Uterus (tissue), 2 donors: ENCODE results near the gene LBP.
"Not testable (repeated sequence)": the region's sequence is repeated elsewhere in the genome, so short reads cannot be mapped to it uniquely, and the experiment has no call there.

Source experiments
- POLR2A ChIP-seq, 2 donors: fragments of 450-650 bp; IDR thresholded peaks; one replicate each; pipeline ENCODE4 v1.6.1; 2016; ENCODE audit warnings: antibody characterized with exemption in 2 of 2, mild to moderate bottlenecking in 1 of 2, moderate library complexity in 1 of 2
- TF ChIP-seq, protein P1 (sequence below), 4 experiments: fragments of 200-600 bp in 2 of 4; fragments of 450-650 bp in 2 of 4; sonication (generic) in 2 of 4; IDR thresholded peaks; one replicate each; pipeline ENCODE4 v1.5.1; 2016 to 2019; ENCODE audit warnings: antibody characterized with exemption in 4 of 4, mild to moderate bottlenecking in 2 of 4, moderate library complexity in 1 of 4

GRCh38 chr20:38377838-38378237 lies 31.6 kb downstream of the LBP start:
- TF ChIP-seq, protein P1, sequence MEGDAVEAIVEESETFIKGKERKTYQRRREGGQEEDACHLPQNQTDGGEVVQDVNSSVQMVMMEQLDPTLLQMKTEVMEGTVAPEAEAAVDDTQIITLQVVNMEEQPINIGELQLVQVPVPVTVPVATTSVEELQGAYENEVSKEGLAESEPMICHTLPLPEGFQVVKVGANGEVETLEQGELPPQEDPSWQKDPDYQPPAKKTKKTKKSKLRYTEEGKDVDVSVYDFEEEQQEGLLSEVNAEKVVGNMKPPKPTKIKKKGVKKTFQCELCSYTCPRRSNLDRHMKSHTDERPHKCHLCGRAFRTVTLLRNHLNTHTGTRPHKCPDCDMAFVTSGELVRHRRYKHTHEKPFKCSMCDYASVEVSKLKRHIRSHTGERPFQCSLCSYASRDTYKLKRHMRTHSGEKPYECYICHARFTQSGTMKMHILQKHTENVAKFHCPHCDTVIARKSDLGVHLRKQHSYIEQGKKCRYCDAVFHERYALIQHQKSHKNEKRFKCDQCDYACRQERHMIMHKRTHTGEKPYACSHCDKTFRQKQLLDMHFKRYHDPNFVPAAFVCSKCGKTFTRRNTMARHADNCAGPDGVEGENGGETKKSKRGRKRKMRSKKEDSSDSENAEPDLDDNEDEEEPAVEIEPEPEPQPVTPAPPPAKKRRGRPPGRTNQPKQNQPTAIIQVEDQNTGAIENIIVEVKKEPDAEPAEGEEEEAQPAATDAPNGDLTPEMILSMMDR (IDR thresholded peaks at IDR 0.05): not testable (repeated sequence)
- TF ChIP-seq POLR2A (IDR thresholded peaks at IDR 0.05): not testable (repeated sequence)
